GM15510 (cell line): Measurements from ENCODE around the gene ADAM15.
A peak's percentile ranks its signal among the peaks of the same experiment; 100 is the strongest.

ENCODE experiments used
- POLR2A ChIP-seq: IDR thresholded peaks from 3 replicates; pipeline ENCODE4 v1.6.1; 2011; ENCODE audit warnings: borderline replicate concordance; ENCODE audit not compliant: insufficient read length; ENCODE audit errors: extremely low read depth

The ADAM15 gene, protein sequence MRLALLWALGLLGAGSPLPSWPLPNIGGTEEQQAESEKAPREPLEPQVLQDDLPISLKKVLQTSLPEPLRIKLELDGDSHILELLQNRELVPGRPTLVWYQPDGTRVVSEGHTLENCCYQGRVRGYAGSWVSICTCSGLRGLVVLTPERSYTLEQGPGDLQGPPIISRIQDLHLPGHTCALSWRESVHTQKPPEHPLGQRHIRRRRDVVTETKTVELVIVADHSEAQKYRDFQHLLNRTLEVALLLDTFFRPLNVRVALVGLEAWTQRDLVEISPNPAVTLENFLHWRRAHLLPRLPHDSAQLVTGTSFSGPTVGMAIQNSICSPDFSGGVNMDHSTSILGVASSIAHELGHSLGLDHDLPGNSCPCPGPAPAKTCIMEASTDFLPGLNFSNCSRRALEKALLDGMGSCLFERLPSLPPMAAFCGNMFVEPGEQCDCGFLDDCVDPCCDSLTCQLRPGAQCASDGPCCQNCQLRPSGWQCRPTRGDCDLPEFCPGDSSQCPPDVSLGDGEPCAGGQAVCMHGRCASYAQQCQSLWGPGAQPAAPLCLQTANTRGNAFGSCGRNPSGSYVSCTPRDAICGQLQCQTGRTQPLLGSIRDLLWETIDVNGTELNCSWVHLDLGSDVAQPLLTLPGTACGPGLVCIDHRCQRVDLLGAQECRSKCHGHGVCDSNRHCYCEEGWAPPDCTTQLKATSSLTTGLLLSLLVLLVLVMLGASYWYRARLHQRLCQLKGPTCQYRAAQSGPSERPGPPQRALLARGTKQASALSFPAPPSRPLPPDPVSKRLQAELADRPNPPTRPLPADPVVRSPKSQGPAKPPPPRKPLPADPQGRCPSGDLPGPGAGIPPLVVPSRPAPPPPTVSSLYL

DNA sequence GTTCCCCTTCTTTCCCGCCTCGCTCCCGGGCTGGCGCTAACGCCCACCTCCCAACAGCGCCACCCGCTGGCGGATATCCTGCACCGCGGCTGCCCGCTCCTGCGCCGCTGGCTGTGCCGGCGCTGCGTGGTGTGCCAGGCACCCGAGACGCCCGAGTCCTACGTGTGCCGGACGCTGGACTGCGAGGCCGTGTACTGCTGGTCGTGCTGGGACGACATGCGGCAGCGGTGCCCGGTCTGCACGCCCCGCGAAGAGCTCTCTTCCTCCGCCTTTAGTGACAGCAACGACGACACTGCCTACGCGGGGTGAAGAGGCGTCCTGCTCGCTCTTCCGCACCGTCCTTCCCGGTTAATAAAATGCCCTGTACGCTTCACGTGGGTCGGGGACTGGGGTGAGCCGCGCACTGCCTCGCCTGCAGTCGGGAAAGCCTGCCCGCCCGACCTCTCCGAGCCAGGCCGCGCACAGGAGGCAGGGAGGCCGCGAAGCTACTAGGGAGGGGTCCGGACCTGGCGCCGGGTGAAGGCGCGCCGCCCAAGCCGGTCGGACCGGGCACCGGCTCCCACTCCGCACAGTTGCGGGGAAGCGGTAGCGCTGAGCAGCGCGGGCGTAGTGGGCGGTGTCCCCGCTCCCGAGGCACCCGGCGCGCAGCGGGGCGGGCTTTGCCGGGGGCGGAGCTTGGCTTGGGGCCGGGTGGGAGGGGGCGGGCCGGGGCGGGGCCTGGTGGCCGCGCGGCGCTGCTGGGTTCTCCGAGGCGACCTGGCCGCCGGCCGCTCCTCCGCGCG is at the start of gene ADAM15:
TSS of gene ADAM15 (plus strand) at position 757 of the 782 bp plus-strand sequence. CDS start 71 bp downstream, outside the sequence.
- no peak for TF ChIP-seq POLR2A

DNA sequence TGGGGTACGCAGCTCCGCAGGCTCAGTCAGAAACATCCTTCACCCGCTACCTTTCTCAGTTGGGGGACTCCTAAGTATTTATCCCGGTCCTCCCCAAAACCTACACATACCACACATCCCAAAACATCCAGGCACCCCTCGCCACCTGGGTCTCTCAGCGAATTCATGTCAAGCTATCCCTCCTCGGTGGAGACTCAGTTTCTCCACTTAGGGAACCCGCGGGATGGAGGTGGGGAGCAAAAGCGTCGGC is 49.8 kb upstream of the ADAM15 start:
- no peak for TF ChIP-seq POLR2A

DNA sequence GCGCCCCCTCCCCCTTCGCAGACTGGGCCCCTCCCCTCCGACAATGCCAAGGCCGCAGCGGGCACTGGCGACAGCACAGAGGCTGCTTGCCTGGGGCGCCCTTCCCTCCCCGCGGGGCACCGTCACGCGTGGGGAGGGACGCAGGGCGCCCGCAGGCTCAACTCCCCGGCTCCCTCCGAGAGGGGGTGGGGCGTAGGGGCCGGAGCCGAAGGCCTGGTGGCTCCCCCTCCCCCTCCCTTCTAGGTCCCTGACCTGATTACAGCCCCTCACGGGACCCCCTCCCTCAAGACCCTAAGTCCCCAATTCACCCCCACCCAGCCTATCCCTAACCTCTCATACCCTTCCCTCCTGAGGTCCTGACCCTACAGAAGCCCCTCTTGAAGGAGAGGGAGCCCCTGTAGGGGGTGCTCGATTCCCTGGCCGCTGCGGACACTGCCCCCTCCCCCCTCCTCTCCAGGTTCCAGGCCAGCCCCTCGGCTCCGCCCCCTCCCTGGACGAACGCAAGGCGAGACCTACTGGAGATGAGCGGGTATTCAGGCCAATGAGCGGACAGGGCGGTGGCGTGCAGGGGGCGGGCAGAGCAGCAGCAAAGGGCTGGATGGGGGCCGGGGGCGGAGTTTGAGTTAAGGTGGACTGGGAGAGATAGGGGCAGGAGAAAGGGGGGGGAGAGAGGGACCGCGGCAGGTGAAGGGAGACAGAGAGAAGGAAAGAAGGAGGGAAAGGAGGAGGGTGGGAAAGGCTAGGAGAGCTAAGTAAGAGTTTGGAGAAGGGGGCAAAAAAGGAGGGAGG is 49.2 kb upstream of the ADAM15 start:
- TF ChIP-seq POLR2A: peak; percentile 26

DNA sequence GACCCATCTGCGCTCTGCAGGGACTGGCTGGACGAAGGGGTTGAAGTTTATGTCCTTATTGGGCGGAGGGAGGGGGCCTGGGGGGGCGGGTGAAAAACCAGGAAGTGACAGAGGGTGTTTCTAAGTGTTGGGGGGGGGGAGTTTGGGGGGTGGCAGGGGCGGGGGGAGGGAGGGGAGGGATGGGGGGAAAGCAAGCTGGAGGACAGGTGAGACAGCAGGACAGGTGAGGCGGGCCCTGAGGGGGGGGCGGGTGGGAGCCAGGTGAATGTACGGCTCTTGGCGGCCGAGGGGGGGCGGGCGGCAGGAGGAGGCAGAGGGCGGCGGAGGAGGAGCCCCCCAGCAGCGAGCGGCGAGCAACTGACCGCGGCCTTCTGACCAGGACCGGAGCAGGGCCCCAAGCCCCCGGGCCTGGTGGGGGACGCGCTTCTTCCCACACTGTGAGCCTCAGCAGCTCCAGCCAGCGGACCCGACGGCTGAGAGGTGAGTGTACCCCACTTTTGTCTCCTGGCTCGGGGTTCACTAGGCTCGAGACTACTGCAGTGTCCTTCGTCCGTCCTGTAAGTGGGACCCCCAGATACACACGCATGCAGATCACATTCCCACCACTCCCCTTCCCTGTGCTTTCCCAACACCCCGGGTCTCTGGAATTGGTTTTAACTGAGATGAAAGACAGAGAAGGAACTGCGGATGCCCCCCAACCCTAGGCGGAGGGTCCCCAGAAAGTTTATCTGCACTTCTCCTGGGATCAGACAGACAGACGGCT is 48.5 kb upstream of the ADAM15 start, which contains the start of gene ZBTB7B:
TSS of gene ZBTB7B (plus strand) at position 339 of the 763 bp plus-strand sequence. CDS start 11,859 bp downstream, outside the sequence.
- no peak for TF ChIP-seq POLR2A

DNA sequence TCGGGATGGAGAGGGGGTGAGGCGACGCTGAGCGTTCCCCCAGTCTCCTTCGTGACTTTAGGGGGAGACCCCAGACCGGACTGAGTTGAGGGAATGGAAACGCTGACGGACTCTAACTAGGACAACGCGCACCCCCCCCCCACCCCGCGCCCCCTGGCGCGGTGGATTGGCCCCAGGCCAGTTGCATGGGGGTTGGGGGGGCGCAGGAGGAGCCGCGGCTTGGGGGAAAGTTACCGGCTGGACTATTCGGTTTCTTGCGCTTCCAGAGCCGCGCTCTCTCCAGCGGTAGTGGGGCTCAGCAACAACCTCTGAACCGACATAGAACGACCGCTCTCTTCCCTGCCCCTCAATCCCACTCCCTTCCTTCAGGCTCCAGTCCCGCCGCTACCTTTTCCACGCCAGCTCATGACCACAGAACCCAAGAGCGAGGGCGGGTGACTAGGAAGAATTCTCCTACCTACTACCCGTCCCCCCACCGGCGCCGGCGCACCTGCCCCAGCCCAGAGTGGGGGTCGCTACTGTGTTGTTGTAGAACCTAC is 47.8 kb upstream of the ADAM15 start:
- TF ChIP-seq POLR2A: peak; percentile 14

DNA sequence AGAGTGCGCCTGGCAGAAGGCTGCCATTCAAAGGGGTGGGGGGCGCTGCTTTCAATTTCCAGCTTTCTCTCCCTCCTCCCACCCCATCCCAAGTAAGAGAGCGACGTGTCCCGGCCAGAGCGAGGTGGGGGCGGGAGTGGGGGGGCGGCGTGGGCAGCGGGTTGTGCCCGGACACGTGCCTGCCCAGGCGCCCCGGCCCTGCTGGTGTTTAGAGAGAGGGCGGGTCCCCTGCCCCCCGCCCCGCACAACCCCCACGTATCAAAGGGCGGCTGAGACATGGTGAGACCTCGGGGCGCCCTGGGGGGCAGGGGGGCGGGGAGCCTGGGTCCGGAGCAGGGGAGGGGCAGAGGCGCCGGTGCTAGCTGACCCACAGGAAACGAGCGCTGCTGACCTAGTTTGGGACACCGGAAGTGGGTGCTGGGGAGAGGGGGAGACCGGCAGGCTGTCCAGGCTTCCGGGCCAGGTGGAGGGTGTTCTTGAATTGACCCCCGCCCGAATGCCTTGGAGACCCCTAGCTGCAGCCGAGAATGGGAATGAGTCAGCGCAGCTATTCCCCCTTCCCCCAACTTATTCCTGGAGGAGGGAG is 47.3 kb upstream of the ADAM15 start:
- no peak for TF ChIP-seq POLR2A

DNA sequence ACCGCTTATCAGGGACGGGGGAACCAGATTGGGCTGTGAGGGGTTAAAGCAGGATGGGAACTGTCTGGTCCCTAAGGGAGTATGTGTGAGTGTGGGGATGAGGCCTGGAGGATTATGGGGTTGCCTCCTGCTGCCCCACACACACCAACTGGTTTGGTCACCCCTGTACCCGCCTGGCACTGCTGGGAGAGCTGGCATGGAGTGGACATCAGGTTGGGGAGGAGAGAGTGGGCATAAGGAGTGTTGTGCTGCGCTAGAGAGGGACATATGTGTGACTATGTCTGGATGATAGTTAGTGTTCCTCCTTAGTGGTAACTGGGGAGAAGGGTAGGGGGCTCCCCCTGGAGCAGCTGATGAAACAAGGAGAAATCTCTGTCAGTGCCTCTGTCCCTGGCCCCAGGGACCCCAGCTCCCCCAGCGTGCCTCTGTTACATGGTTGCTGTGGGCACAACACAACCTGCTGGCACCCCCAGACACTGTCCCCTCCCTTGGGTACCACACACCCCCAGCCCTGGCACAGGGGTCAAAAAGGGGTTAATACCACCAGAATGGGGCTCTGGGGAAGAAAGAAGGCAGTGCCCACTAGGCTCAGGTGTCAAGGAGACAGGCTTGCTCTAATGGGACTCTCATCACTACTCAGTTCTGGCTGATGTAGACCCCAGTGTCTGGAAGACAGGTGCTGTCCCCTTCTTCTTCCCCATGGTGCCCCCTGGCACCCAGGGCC is 46.6 kb upstream of the ADAM15 start:
- no peak for TF ChIP-seq POLR2A

DNA sequence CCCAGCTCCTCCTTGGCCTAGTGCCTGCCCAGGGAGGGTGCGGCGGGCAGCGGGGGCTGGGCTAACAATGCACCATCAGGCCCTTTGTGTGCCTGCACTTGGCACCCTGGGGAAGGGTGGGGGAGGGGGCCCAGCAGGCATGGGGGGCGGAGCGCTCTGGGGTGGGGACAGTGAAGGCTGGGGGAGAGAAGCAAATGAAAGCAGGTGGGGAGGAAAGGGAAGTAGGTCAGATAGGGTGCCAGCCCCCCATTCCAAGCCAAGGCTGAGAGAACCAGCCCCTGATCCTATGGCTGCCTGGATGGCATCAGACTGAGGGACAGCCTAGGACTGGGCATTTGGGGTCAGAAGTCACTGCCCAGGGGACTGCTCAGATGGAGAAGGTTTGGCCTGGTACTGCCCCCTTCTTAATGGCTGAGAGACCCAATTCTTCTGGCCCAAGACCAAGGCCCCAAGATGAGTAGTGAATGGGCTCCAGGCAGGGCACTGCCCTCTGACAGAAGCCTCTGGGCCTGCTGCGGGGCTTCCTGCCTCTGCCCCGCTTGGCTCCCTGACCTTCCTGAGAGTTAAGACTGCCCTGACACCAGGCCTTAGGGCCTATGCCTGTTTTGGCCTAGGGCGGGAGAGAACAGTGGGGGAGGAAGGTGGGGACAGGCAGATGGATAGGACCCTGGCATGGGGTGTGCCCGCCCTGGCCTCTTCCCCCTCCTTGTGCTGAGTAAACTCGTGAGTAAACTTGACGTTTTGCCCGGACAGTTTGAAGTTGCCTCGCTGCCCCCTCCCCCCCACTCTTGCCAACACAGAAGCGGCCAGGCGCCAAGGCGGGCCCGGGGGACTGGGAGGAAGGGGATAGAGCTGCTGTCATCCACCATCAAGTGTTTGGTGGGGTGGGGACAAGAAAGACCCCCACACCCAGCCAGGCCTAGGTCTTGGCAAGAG is 45.8 kb upstream of the ADAM15 start:
- no peak for TF ChIP-seq POLR2A

DNA sequence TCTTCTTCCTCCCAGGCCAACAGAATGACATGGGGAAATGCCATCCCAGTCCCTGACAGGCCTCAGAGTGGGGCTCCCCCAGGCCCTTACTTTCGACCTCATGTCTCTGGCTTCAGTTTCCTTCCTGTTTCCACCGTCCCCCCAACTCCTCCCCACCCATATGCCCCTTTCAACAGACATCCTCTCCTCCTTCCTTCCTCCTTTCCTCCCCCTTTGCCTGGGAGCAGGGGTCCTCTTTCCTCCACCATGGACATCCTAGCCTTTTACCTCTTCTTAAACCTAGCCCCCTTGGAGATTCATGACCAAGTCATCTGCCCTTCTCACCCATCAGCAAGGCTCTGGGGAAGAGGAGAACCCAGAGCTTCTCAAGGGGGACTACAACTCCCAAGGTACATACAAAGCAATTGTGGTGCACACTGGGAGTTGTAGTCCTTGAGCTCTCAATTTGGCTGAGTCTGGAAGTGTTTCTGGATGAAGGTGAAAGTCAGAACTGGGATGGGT is 44.5 kb upstream of the ADAM15 start:
- TF ChIP-seq POLR2A: no peak

DNA sequence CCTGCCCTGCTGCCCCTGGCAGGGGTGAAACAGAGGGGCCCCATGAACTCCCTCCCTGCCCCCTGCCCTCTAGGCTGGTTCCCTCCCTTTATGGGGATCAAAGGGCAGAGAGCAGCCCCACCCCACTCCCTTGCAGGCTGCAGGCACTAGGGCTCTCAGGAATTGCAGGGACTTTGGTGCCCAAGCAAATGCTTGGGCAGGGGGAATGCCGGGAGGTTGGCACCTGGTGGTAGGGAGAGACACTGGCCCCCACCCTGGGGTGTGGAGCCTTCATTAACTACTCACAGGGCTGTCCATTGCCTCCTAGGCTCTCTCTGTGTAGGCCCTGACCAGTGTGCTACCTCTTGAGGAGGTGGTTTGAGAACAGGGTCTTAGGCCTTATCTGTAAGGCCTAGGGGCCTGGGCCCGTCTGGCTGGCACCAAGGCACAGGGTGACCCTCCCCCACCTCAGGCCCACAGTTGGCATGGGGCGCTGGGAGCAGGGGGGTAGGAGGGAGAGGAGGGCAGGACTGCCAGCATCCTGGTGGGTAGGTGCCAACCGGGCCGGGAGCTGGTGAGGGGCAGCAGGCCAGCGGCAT is 43.8 kb upstream of the ADAM15 start:
- no peak for TF ChIP-seq POLR2A

DNA sequence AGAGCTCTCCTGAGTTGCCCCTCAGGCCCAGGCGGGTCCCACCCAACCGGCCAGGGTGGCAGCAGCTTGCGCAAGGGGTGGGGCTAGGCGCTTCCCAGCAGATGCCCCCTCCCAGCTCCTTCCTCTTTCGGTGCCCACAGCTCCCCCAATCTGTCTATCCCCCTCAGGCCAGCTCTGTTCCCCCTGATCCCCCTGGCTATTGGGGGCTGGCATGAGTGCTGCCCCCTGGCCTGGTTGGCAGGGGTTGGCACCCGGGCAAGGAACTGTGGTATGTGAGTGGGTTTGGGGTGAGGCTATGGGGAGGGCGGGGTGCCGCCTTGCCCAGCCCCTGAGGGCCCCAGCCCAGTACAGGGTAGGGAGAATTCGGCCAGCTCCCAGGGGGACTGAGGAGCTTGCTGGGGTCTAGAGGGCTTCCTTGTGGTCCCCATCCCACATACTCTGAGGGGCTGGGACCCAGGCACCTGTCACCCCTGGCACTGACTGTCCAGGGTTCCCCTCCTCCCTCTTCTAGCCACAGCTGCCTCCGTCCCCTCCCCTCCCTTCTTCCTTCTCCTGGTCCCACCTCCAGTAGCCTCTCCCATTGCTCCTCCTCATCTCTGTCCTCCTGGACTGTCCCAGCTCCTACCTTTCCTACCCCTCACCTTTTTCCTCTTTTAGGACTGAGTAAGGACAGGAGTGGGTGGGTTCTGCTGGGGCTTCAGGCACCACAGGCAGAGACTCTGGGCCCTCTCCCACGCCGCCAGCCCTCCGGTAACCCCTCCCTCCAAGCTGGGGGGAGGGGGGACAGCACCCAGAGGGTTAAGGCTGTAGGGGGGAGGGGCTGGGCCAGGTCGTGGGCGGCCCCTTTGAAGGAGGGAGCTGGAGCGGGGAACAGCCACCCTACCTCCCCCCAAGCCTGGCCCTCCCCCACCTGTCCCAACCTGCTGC is 42.8 kb upstream of the ADAM15 start:
- no peak for TF ChIP-seq POLR2A
